Neural progenitor cell (in vitro differentiated cells): Measurements from ENCODE around the gene MYOG. TPM values are rescaled to one million over a fixed set of nuclear protein-coding genes. Genes with fewer than 3 reads are reported as not detected.

Experiments used
- DNase-seq: peaks from one replicate; pipeline ENCODE4 v3.0.0-alpha.2; 2016; ENCODE audit warnings: low spot score
- H2AFZ ChIP-seq: fragments of 200-600 bp; sonication (generic); replicated peaks from 2 replicates; pipeline ENCODE4 v1.6.1; 2016; ENCODE audit warnings: antibody characterized with exemption
- H3F3A ChIP-seq: fragments of 200-600 bp; sonication (generic); 2 replicates; pipeline ENCODE4 v1.6.1; 2016; ENCODE audit warnings: antibody characterized with exemption, low read depth
- H3K27ac ChIP-seq: fragments of 200-600 bp; sonication (generic); 2 replicates; pipeline ENCODE4 v1.5.1; 2016; ENCODE audit warnings: mild to moderate bottlenecking
- H3K27me3 ChIP-seq: fragments of 200-600 bp; sonication (generic); 2 replicates; pipeline ENCODE4 v1.6.1; 2016; ENCODE audit warnings: mild to moderate bottlenecking, moderate library complexity
- H3K36me3 ChIP-seq: fragments of 200-600 bp; sonication (generic); 2 replicates; pipeline ENCODE4 v1.5.1; 2016
- H3K4me1 ChIP-seq: fragments of 200-600 bp; sonication (generic); 2 replicates; pipeline ENCODE4 v1.6.1; 2016; ENCODE audit warnings: mixed run types
- H3K4me2 ChIP-seq: fragments of 200-600 bp; sonication (generic); 2 replicates; pipeline ENCODE4 v1.6.1; 2016
- H3K4me3 ChIP-seq: fragments of 200-600 bp; sonication (generic); 2 replicates; pipeline ENCODE4 v1.5.1; 2016
- H3K79me2 ChIP-seq: fragments of 200-600 bp; sonication (generic); 2 replicates; pipeline ENCODE4 v1.6.1; 2016; ENCODE audit warnings: low read depth
- H3K9ac ChIP-seq: fragments of 200-600 bp; sonication (generic); 2 replicates; pipeline ENCODE4 v1.6.1; 2016
- H3K9me3 ChIP-seq: fragments of 200-600 bp; sonication (generic); 2 replicates; pipeline ENCODE4 v1.5.1; 2016; ENCODE audit warnings: low read depth
- H4K20me1 ChIP-seq: fragments of 200-600 bp; sonication (generic); 2 replicates; pipeline ENCODE4 v1.6.1; 2016; ENCODE audit warnings: low read depth
- H3K27ac Mint-ChIP-seq: 3 replicates; pipeline ENCODE4 v1.8.0; 2021; ENCODE audit warnings: mixed read lengths
- H3K27me3 Mint-ChIP-seq: 2 replicates; pipeline ENCODE4 v1.8.0; 2022; ENCODE audit warnings: low read depth, mild to moderate bottlenecking, inconsistent platforms, moderate library complexity, mixed read lengths; ENCODE audit not compliant: insufficient read depth
- H3K36me3 Mint-ChIP-seq: 3 replicates; pipeline ENCODE4 v1.8.0; 2021; ENCODE audit warnings: mixed read lengths
- H3K4me1 Mint-ChIP-seq: 3 replicates; pipeline ENCODE4 v1.8.0; 2021; ENCODE audit warnings: mixed read lengths
- H3K4me3 Mint-ChIP-seq: 3 replicates; pipeline ENCODE4 v1.8.0; 2021; ENCODE audit warnings: mild to moderate bottlenecking, moderate library complexity, mixed read lengths
- H3K9me3 Mint-ChIP-seq: 3 replicates; pipeline ENCODE4 v1.8.0; 2020; ENCODE audit warnings: mixed read lengths
- CTCF ChIP-seq: fragments of 200-600 bp; sonication (generic); IDR thresholded peaks from 2 replicates; pipeline ENCODE4 v1.5.1; 2017; ENCODE audit warnings: antibody characterized with exemption, mild to moderate bottlenecking
- EZH2 ChIP-seq: fragments of 200-600 bp; sonication (generic); IDR thresholded peaks from 2 replicates; pipeline ENCODE4 v1.6.1; 2017; ENCODE audit warnings: antibody characterized with exemption, mild to moderate bottlenecking, moderate library complexity
- EZH2phosphoT487 ChIP-seq: fragments of 200-600 bp; sonication (generic); IDR thresholded peaks from 2 replicates; pipeline ENCODE4 v1.6.1; 2017; ENCODE audit warnings: antibody characterized with exemption
- total RNA-seq: library from RNA; depleted of rRNA; stranded (reverse); fragments of >200 nt; gene quantifications from 2 replicates; pipeline ENCODE4 v1.2.3, GENCODE V29; 2015; ENCODE audit warnings: low replicate concordance

The MYOG gene
- total RNA-seq, 1 donor from 2014 or later: not detected

GRCh38 chr1:203063287-203063686 lies 22.5 kb downstream of the MYOG start:
- no peaks in the 10 kb centered on the region for H3F3A ChIP-seq
- no peak overlapping the region for H2AFZ ChIP-seq
- no peak overlapping the region for H3K4me2 ChIP-seq
- H3K4me3 ChIP-seq: no peak overlapping the region
- no peak for DNase-seq
- Mint-ChIP-seq H3K9me3 (peaks cover 10% of the 10 kb centered on the region), H3K36me3 (peaks cover 17% of the 10 kb centered on the region), H3K4me3 (no peak overlapping the region), H3K4me1 (peaks cover 8% of the 10 kb centered on the region), H3K27ac (no peak overlapping the region), H3K27me3 (peaks cover 7% of the 10 kb centered on the region)
- H3K9me3 ChIP-seq: no peaks in the 10 kb centered on the region
- TF ChIP-seq CTCF (no peak), EZH2 (no peak), EZH2phosphoT487 (no peak)
- peaks cover 5% of the 10 kb centered on the region for H3K4me1 ChIP-seq
- H3K36me3 ChIP-seq: no peaks in the 10 kb centered on the region
- H3K27me3 ChIP-seq: no peaks in the 10 kb centered on the region
- H4K20me1 ChIP-seq: no peaks in the 10 kb centered on the region
- H3K9ac ChIP-seq: no peak overlapping the region
- no peak overlapping the region for H3K27ac ChIP-seq
- H3K79me2 ChIP-seq: no peaks in the 10 kb centered on the region

GRCh38 chr1:203060115-203060514 lies 25.7 kb downstream of the MYOG start:
- no peak overlapping the region for H3K4me3 Mint-ChIP-seq
- no peak overlapping the region for H3K27ac Mint-ChIP-seq
- H3K36me3 ChIP-seq: no peaks in the 10 kb centered on the region
- no peak for DNase-seq
- H2AFZ ChIP-seq: no peak overlapping the region
- no peaks in the 10 kb centered on the region for H3K27me3 ChIP-seq
- peaks cover 23% of the 10 kb centered on the region for H3K36me3 Mint-ChIP-seq
- TF ChIP-seq EZH2phosphoT487 (no peak), EZH2 (no peak), CTCF (no peak)
- no peaks in the 10 kb centered on the region for H3F3A ChIP-seq
- H3K9me3 ChIP-seq: no peaks in the 10 kb centered on the region
- H3K4me3 ChIP-seq: no peak overlapping the region
- H3K9ac ChIP-seq: no peak overlapping the region
- H3K79me2 ChIP-seq: no peaks in the 10 kb centered on the region
- H3K4me1 Mint-ChIP-seq: peaks cover 6% of the 10 kb centered on the region
- no peaks in the 10 kb centered on the region for H4K20me1 ChIP-seq
- peaks cover 4% of the 10 kb centered on the region for H3K4me1 ChIP-seq
- H3K4me2 ChIP-seq: no peak overlapping the region
- H3K9me3 Mint-ChIP-seq: peaks cover 10% of the 10 kb centered on the region
- H3K27me3 Mint-ChIP-seq: peaks cover 7% of the 10 kb centered on the region
- no peak overlapping the region for H3K27ac ChIP-seq

GRCh38 chr1:203059485-203059884 lies 26.3 kb downstream of the MYOG start:
- H3K79me2 ChIP-seq: no peaks in the 10 kb centered on the region
- no peak for DNase-seq
- no peaks in the 10 kb centered on the region for H3K36me3 ChIP-seq
- no peak overlapping the region for H3K4me3 ChIP-seq
- H3K9me3 ChIP-seq: no peaks in the 10 kb centered on the region
- Mint-ChIP-seq H3K4me1 (peaks cover 12% of the 10 kb centered on the region), H3K27me3 (peaks cover 7% of the 10 kb centered on the region), H3K9me3 (peaks cover 10% of the 10 kb centered on the region), H3K4me3 (no peak overlapping the region), H3K36me3 (peaks cover 23% of the 10 kb centered on the region), H3K27ac (no peak overlapping the region)
- H3K9ac ChIP-seq: no peak overlapping the region
- peaks cover 11% of the 10 kb centered on the region for H3K4me1 ChIP-seq
- H3K27me3 ChIP-seq: no peaks in the 10 kb centered on the region
- TF ChIP-seq EZH2phosphoT487 (no peak), CTCF (no peak), EZH2 (no peak)
- no peak overlapping the region for H3K27ac ChIP-seq
- H4K20me1 ChIP-seq: no peaks in the 10 kb centered on the region
- no peak overlapping the region for H3K4me2 ChIP-seq
- no peaks in the 10 kb centered on the region for H3F3A ChIP-seq
- no peak overlapping the region for H2AFZ ChIP-seq

- Histone ChIP-seq H3K27ac (no peak overlapping the region), H3K4me1 (peaks cover 19% of the 10 kb centered on the region), H3K79me2 (no peaks in the 10 kb centered on the region), H2AFZ (no peak overlapping the region), H4K20me1 (no peaks in the 10 kb centered on the region), H3K9ac (no peak overlapping the region), H3K9me3 (no peaks in the 10 kb centered on the region), H3K27me3 (no peaks in the 10 kb centered on the region), H3K4me2 (no peak overlapping the region), H3F3A (no peaks in the 10 kb centered on the region), H3K4me3 (no peak overlapping the region), H3K36me3 (no peaks in the 10 kb centered on the region)
- no peak overlapping the region for H3K4me3 Mint-ChIP-seq
- peaks cover 13% of the 10 kb centered on the region for H3K4me1 Mint-ChIP-seq
- H3K36me3 Mint-ChIP-seq: peaks cover 23% of the 10 kb centered on the region
- peaks cover 10% of the 10 kb centered on the region for H3K9me3 Mint-ChIP-seq
- H3K27ac Mint-ChIP-seq: no peak overlapping the region
- TF ChIP-seq EZH2phosphoT487: no peak
- no peak for TF ChIP-seq CTCF
- no peak for TF ChIP-seq EZH2
- H3K27me3 Mint-ChIP-seq: peaks cover 7% of the 10 kb centered on the region
- no peak for DNase-seq
These were observed 27.2 kb downstream of the MYOG start for GRCh38 chr1:203058676-203058935.
